HL-60 (cell line): ENCODE data around the gene ATRN.

Experiments used
- DNase-seq, 2 experiments: peaks; one replicate each; pipeline ENCODE4 v3.0.0-alpha.2; 2010 to 2020; ENCODE audit warnings: low read depth in 1 of 2, low spot score in 1 of 2
- H3K27ac ChIP-seq: fragments of 250-450 bp; sonication (Bioruptor Pico); replicated peaks from 2 replicates; pipeline ENCODE4 v1.5.1; 2020; ENCODE audit warnings: mild to moderate bottlenecking, moderate library complexity
- H3K27me3 ChIP-seq: fragments of 250-450 bp; sonication (Bioruptor Pico); 2 replicates; pipeline ENCODE4 v1.5.1; 2021; ENCODE audit warnings: mild to moderate bottlenecking, moderate library complexity; ENCODE audit not compliant: insufficient read depth, poor library complexity, severe bottlenecking
- H3K4me3 ChIP-seq: replicated peaks from 2 replicates; pipeline ENCODE4 v1.5.1; 2011; ENCODE audit warnings: mild to moderate bottlenecking, control low read depth, low read length; ENCODE audit not compliant: insufficient read depth
- GABPA ChIP-seq: IDR thresholded peaks from 2 replicates; pipeline ENCODE4 v1.6.1; 2012; ENCODE audit warnings: low read depth
- POLR2AphosphoS5 ChIP-seq: IDR thresholded peaks from 2 replicates; pipeline ENCODE4 v1.6.1; 2012; ENCODE audit warnings: low read depth
- SPI1 ChIP-seq: IDR thresholded peaks from 2 replicates; pipeline ENCODE4 v1.6.1; 2012; ENCODE audit warnings: low read depth, mild to moderate bottlenecking, borderline replicate concordance
- TF ChIP-seq, protein P1 (sequence below): IDR thresholded peaks from 2 replicates; pipeline ENCODE4 v1.6.1; 2012; ENCODE audit warnings: low read depth; ENCODE audit not compliant: insufficient replicate concordance
- TF ChIP-seq, protein P2 (sequence below): IDR thresholded peaks from one replicate; pipeline ENCODE4 v1.5.1; 2011; ENCODE audit warnings: low read length, control low read depth, inconsistent platforms; ENCODE audit not compliant: insufficient read depth

ATRN gene

DNA sequence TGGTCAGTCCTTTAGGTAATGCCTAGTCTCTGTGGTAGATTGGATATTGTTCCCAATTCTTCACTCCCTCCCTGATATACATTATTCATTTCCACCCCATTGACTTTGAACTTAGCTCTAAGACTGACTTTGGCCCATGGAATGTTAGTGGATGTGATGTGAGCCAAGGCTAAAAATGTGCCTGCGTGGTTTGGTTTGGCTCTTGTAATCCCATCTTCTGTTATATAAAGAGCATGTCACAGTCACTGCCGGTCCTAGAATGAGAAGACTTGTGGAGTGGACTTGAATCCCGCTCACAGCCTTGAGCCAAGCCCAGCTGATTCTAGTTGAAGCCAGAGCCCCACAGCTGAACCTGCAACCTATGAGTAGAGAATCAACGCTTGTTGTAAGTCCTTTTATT, 39.7 kb upstream of the ATRN start:
- Histone ChIP-seq H3K4me3 (no peak overlapping the region), H3K27me3 (no peaks in the 10 kb centered on the region), H3K27ac (peak overlapping the region; percentile 10)
- no peak for DNase-seq
- TF ChIP-seq, protein P1, sequence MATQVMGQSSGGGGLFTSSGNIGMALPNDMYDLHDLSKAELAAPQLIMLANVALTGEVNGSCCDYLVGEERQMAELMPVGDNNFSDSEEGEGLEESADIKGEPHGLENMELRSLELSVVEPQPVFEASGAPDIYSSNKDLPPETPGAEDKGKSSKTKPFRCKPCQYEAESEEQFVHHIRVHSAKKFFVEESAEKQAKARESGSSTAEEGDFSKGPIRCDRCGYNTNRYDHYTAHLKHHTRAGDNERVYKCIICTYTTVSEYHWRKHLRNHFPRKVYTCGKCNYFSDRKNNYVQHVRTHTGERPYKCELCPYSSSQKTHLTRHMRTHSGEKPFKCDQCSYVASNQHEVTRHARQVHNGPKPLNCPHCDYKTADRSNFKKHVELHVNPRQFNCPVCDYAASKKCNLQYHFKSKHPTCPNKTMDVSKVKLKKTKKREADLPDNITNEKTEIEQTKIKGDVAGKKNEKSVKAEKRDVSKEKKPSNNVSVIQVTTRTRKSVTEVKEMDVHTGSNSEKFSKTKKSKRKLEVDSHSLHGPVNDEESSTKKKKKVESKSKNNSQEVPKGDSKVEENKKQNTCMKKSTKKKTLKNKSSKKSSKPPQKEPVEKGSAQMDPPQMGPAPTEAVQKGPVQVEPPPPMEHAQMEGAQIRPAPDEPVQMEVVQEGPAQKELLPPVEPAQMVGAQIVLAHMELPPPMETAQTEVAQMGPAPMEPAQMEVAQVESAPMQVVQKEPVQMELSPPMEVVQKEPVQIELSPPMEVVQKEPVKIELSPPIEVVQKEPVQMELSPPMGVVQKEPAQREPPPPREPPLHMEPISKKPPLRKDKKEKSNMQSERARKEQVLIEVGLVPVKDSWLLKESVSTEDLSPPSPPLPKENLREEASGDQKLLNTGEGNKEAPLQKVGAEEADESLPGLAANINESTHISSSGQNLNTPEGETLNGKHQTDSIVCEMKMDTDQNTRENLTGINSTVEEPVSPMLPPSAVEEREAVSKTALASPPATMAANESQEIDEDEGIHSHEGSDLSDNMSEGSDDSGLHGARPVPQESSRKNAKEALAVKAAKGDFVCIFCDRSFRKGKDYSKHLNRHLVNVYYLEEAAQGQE = no peak
- TF ChIP-seq SPI1 (no peak), GABPA (no peak)

DNA sequence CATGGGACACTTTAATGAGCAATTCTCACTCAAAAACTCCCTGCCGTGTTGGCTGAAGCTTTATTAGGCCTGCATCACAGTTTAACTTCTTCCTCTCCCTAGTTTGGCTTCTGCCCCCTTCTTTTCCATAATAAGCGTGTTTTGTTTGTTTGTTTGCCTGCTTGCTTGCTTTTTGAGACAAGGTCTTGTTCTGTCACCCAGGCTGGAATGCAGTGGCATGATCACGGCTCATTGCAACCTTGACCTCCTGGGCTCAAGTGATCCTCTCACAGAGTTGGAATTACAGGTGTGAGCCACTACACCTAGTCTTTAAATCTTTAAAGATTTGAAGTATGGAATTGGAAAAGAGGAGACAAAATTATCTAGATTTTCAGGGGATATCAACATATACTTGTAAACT, 38.0 kb upstream of the ATRN start:
- no peaks in the 10 kb centered on the region for H3K27me3 ChIP-seq
- H3K27ac ChIP-seq = no peak overlapping the region
- TF ChIP-seq, protein P2, sequence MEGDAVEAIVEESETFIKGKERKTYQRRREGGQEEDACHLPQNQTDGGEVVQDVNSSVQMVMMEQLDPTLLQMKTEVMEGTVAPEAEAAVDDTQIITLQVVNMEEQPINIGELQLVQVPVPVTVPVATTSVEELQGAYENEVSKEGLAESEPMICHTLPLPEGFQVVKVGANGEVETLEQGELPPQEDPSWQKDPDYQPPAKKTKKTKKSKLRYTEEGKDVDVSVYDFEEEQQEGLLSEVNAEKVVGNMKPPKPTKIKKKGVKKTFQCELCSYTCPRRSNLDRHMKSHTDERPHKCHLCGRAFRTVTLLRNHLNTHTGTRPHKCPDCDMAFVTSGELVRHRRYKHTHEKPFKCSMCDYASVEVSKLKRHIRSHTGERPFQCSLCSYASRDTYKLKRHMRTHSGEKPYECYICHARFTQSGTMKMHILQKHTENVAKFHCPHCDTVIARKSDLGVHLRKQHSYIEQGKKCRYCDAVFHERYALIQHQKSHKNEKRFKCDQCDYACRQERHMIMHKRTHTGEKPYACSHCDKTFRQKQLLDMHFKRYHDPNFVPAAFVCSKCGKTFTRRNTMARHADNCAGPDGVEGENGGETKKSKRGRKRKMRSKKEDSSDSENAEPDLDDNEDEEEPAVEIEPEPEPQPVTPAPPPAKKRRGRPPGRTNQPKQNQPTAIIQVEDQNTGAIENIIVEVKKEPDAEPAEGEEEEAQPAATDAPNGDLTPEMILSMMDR = no peak
- TF ChIP-seq POLR2AphosphoS5 (no peak), GABPA (no peak), SPI1 (no peak)
- TF ChIP-seq, protein P1 = no peak
- no peak overlapping the region for H3K4me3 ChIP-seq
- DNase-seq = no peak

DNA sequence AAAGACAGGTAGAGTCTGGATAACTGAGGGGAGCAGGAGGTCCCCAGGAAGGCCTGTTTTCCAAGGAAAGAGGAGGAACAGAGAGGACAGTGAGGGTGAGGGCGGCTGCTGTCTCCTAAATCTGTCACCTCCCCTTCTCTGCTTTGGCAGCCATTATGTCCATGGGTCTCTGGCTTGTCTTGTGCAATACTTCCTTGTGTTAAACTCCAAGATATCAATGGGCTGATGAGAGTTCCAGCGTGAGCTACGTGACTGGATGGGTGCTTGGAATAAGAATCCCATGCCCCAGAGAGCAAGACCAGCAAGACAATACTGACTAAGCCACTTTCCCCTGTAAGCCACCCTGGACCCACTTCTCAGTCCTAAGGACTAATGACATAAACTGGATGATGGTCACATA, 37.1 kb upstream of the ATRN start:
- Histone ChIP-seq H3K27me3 (no peaks in the 10 kb centered on the region), H3K4me3 (no peak overlapping the region), H3K27ac (no peak overlapping the region)
- TF ChIP-seq, protein P1 = no peak
- TF ChIP-seq GABPA = no peak
- DNase-seq = no peak

DNA sequence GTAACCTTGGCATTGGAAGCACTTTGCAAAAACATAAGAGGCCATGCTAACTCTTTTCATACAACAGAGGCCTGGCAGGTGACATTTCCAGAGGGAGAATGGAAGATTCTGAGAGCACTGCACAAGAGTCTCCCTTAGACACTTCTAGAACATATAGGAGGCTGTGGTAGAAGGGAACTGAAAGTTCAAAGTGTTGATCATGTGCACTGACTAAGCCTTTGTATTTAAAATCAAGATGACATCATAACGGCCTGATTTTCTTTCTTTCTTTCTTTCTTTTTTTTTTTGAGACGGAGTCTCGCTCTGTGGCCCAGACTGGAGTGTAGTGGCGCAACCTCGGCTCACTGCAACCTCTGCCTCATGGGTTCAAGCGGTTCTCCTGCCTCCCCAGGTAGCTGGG, 36.6 kb upstream of the ATRN start:
- Histone ChIP-seq H3K4me3 (no peak overlapping the region), H3K27me3 (no peaks in the 10 kb centered on the region), H3K27ac (no peak overlapping the region)
- DNase-seq = no peak
- no peak for TF ChIP-seq GABPA

DNA sequence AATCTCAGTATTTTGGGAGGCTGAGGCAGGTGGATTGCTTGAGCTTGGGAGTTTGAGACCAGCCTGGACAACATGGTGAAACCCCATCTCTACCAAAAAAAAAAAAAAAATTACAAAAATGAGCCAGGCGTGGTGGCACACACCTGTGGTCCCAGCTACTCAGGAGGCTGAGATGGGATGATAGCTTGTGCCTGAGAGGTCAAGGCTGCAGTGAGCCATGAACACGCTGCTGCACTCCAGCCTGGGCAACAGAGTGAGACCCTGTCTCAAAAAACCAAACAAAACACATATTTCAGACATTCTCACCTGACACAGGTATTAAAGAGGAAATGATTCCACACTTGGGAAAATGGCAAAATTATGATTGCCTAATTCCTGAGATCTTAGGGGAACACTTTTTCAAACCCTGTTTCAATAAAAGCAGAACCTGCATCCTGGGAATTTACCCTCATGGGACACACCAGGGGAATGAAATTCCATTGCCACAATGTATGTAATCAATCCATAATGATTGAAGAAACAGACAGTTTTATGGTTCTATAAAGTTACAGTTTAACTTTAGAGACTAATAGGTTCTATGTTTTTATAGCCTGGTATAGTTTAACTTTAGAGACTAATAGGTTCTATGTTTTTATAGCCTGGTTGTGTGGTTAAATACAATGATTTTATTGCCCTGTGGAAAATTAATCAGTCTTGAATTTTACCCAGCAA, 33.8 kb upstream of the ATRN start:
- DNase-seq = no peak
- Histone ChIP-seq H3K27ac (no peak overlapping the region), H3K4me3 (no peak overlapping the region), H3K27me3 (no peaks in the 10 kb centered on the region)
- TF ChIP-seq, protein P2 = no peak
- TF ChIP-seq, protein P1 = no peak
- no peak for TF ChIP-seq GABPA
- TF ChIP-seq POLR2AphosphoS5 = no peak
- TF ChIP-seq SPI1 = no peak
